ENCODE data around the gene TRIO. TPM values are rescaled to one million over a fixed set of nuclear protein-coding genes. Genes with fewer than 3 reads are reported as not detected.

Gene TRIO
- polyA plus RNA-seq, 1 donor, result 130 TPM

DNA sequence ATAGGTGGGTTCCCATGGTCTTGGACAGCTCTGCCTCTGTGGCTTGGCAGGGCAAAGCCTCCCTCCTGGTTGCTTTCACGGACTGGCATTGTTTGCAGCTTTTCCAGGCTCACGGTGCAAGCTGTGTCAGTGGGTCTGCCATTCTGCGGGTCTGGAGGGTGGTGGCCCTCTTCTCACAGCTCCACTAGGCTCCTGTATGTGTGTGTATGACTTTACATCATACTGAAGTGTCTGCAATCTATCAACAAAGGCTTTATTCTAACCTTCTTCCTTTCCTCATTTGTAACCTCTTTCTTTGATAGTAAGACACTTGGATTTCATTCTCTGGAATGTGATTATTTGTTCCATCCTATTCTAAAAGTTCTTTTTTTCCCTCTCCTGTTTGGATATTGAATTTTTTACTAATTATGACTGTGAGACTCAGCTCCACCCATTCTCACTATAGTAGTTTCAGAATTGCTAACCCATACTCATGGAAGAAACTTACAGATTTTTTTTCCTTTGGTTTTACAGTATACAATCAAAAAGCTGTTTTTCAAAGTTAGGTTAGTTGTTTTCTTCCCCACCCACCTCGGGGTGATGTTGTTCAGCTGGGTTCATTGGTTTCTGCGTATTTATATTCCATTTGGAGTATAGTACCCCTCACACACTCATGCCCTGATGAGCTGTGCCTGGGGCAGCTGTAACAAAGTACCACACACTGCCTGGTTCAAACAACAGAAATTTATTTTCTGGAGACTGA is 293.8 kb downstream of the TRIO start:
- DNase-seq, result no peak

DNA sequence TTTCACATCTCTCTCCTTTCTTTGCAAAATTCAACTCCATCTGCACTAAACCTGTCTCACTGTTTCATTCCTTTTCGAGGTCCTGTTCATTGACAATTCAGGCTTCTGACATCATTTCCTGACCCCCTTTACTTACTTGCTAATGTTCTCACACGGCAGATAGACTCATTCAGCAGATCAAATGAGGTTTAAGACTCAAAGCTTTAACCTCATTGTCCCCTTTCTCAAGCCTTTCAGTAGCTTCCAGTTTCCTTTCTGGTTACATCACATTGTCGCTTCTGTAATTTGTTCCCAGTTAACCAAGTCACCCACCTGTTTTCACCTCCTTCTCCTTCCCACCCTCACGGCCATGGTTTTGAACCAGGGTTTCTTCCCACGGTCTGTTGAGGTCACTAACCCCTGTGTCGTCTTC is 295.1 kb downstream of the TRIO start:
- DNase-seq, result no peak

DNA sequence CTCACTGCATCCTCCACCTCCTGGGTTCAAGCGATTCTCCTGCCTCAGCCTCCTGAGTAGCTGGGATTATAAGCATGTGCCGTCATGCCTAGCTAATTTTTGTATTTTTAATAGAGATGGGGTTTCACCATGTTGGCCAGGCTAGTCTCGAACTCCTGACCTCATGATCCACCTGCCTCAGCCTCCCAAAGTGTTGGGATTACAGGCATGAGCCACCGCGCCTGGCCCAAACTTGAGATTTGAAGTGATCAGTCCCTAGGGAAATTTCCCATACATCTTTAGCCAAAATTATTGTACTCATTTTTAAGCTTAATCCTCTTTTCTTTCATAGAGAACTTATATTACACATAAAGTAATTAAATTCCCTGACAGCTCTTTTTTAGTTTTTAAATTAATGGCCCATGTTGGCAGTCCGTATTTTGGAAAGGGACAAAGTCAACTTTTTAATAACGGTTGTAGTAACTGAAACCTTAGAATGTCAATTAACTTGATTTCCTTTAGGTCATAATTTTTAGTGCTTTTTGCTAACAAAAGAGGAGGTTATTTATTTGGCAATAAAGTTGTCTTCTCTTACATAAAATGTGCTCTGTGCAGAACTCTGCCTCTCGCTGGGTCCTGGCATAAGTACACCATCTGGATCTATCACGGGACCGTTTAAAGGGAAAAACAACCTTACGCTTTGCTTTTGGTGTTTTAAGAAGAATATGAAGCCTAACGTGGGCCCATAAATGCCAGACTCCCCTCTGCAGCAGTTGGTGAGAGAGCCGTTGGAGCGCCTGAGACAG is 296.1 kb downstream of the TRIO start:
- DNase-seq, result no peak

DNA sequence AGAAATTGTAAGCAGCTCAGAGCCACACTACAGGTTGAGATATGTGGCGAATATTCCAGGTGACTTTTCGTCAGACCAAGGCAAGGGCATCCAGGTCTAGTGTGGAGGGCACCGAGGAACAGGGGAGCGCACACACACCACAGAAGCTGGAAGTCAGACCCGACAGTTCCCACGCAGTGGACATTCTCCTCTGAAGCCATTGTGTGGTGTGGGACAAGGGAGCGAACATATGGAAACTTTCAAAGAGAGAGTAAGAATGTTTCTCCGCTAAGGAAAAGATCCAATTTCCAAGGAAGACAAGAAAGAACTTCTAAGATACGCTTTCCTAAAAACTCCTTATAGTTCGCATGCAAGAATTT is 297.1 kb downstream of the TRIO start:
- DNase-seq, result no peak

DNA sequence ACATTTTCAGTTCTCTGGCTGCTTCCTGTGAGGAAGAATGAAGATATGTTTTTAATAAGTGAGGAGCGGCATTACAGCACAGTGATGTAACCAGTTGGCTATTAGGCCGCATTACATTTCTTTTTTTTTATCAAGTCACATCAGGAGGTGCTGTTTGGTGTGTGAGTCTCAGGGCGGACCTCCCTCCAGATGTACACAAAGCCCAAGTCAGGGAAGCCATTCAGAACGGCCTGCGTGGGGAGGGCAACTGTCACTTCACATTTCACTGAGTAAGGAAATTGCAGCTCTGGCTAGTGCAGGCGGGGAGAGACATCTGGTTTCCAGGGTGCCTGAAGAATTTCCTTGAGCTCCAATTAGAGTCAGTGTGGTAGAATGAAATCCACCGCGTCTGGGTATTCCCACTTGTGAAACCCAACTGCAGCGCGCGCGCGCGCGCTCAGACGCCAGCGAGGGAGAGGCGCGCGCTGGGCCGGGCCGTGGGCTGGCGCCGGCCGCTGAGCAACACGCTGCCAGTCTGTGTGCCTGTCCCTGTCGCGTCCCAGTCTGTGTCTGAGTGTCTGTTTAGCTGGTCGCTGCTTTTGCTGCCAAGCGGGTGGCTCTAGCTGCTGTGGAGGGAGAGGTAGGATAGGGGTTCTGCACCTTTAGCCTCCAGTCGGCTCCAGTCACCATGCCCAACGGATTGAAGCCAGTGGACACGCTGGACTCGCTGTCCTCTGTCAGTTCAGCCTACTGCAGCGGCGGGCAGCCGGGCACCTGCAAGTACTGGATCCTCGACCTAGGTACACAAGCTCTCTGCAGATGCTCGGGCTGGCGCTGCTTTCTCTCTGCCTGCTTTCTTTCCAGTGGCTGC is 297.7 kb downstream of the TRIO start:
- peak; percentile 82 for DNase-seq

- no peak for DNase-seq
Measured at GRCh38 chr5:14441641-14442040, 298.5 kb downstream of the TRIO start.

GRCh38 chr5:14442536-14442935 is 299.4 kb downstream of the TRIO start:
- no peak for DNase-seq

GRCh38 chr5:14443671-14444093 is 300.5 kb downstream of the TRIO start:
- no peak for DNase-seq

- no peak for DNase-seq
Measured at GRCh38 chr5:14444161-14444560, 301.0 kb downstream of the TRIO start.

DNA sequence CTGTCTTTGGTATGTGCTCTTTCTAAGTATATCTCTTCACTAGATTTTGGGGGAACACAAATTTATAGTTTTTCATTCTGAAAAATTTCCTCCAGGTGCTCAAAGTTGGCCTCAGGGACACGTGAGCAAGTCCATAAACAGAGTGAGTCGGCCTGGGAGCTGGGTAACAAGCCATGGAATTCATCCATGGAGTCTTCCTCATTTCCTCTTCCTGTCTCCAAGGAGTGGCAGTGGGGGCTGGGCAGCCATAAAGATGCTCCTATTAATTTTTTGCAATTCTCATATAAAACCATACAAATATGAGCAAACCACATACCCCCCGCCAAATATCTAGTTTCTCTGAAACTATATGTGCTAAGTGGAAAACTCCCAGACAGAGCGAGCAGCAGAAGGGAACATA is 301.9 kb downstream of the TRIO start:
- no peak for DNase-seq

- no peak for DNase-seq
Measured at GRCh38 chr5:14445576-14446290, 302.6 kb downstream of the TRIO start.

DNA sequence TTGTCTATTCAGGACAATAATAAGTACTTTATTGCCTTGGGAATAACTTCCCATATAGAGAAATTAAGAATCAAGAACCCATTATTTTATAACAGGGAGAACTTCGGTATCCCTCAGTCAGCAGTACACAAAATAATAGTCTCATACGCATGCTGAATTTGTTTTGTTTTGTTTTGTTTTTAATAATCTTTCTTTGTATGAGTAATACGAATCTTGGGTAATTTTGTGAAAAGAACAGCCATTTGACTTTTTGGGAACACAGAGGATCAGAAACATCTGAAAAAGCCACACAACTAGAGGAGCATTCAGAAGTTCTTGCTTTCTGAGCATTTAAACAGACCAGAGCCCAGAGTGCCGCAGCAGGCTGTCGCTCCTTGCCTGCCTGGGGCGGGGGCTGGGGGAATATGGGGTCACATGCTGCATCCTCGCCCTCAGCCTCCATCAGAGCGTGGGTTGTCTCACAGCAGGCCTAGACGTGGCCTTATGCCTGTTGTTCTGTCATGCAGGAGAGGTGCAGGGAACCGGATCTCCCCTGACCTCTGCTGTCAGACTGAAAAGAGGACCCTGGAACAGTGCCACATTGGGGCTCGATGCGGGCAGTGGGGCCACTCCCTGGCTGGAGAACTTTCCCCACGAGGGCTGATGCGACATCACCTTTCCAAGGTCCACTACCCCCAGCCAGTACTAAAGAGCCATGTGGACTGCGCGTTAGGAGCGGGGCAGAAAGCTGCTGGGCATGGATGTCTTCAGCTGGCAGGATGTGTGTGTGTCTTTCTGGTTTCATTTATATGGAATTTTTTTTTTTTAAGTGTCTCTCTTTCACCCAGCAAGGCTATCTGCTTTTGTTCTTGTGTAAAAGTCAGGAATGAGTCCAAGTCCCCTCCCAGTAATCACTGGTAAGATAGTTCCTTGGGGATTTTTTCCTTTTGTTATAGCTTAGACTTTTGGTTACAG is 305.1 kb downstream of the TRIO start:
- no peak for DNase-seq

DNA sequence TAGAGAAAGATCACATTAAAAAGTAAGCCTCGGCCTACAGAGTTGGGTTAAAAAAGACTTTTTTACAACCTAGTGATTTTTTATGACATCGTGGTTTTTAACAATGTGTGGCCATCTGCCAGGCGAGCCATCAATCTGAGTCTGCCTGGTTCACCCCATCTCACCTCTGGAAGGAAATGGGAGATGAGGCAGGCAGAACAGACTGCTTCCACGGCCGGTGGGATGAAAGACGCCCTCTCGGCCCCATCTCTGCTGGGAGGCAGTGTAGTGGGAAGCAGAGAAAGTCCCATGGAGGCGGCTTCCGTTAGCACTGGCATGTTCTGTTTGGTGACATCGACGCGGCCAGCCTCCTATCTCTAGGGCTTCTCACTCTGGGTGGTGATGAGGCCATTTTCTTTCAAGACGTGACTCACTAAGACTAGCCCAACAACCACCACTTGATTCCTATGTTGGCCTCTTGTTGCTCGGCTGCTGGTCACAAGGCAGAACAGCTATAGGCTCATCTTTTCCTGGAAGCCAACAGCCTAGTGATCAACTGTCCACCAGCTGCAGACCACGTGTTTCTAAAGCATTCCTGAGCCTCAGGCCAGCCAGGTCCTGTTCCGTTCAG is 306.0 kb downstream of the TRIO start:
- no peak for DNase-seq

- DNase-seq, result no peak
Measured at GRCh38 chr5:14450018-14450524, 306.9 kb downstream of the TRIO start.

DNA sequence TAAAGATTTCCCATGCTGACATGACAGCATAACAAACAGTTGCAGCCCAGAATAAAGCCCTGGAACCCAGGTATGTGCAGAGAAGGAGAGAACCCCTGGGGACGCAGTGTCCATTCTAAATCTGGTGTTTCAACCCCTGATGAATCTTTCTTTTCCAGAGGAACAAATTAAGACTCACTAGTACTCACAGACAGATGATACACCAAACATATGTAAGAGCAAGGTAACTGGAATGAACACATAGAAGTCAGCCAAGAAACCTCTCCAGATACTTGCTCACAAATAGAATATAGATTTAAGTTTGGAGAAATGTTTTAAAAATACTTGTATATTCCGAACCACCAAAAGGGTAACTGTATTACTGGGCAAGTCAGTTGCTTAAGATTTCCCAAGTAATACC is 307.6 kb downstream of the TRIO start:
- no peak for DNase-seq

GRCh38 chr5:14451871-14452270 is 308.7 kb downstream of the TRIO start:
- no peak for DNase-seq

DNA sequence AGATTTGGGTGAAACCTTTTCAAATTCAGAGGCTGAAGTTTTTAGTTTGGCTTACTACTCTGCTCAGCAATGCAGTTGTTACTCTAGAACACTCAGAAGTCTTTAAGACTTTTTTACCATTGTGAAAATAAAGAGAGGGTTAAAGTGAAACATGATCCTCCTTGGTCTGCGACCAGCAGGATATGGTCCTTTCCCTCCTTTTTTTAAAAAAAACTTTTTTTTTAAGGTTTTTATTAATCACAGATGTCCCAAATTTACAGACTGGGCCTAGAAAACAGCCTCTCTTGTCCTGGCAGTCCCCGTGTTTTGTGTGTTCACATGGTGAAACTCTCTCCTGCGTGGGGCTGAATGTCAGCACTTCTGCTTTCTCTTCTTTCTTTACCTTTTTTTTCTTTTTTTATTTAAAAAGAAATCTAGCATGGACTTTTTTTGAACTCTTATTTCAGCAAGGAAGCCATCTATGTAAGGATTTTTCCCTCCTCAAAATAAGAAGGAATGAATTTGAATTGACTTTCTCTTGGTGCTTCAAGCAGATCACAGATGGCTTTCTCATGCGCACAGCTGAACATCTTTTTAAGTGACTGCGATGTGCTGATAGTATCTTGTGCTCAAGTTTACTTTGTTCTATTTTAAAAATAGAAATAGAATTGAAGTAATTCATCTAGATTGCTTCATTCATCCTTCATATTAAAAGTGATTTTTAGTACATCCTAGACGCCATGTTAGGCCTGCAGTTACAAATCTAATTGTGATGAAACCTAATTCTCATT is 309.7 kb downstream of the TRIO start:
- no peak for DNase-seq

DNA sequence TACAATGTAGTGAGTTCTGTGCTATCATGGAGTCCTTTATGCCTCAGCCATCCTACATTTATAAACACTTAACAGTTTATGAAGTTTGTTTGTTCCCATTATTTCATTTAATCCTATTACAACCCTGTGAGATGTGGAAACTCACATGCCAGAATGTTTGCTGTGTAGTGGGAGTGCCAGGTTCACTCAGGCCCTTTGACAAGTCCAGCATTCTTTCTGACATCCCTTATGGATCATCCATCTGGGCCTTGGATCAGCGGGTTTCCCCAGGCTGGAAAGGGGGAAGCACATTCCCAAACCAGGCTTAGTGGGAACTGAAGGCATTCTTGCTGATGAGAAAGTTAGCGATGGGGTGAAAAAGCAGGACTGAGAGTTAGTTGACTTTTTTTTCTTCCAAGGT is 310.3 kb downstream of the TRIO start:
- DNase-seq, result no peak

DNA sequence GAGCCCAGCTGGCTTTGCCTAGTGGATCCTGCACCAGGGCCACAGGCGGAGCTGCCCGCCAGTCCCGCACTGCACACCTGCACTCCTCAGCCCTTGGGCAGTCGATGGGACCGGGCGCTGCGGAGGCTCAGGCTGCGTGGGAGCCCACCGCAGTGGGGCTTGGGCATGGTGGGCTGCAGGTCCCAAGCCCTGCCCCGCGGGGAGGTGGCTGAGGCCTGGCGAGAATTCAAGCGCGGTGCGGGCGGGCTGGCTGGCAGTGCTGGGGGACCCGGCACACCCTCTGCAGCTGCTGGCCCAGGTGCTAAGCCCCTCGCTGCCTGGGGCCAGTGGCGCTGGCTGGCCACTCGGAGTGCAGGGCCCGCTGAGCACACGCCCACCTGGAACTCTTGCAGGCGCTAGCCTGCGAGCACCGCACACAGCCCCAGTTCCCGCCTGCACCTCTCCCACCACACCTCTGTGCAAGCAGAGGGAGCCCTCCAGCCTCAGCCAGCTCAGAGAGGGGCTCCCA is 312.7 kb downstream of the TRIO start:
- no peak for DNase-seq

All from left kidney (tissue), 2 donors.